SKM-1 (cell line): Measurements from ENCODE around the gene DCXR.

Experiments used
- DNase-seq: peaks from one replicate; lab custom pipeline; 2025; ENCODE audit not compliant: unreplicated experiment; lab: John Stamatoyannopoulos, UW

DCXR gene

GRCh38 chr17:81999587-81999975, 37.9 kb downstream of the DCXR start:
- DNase-seq: no peak

DNA sequence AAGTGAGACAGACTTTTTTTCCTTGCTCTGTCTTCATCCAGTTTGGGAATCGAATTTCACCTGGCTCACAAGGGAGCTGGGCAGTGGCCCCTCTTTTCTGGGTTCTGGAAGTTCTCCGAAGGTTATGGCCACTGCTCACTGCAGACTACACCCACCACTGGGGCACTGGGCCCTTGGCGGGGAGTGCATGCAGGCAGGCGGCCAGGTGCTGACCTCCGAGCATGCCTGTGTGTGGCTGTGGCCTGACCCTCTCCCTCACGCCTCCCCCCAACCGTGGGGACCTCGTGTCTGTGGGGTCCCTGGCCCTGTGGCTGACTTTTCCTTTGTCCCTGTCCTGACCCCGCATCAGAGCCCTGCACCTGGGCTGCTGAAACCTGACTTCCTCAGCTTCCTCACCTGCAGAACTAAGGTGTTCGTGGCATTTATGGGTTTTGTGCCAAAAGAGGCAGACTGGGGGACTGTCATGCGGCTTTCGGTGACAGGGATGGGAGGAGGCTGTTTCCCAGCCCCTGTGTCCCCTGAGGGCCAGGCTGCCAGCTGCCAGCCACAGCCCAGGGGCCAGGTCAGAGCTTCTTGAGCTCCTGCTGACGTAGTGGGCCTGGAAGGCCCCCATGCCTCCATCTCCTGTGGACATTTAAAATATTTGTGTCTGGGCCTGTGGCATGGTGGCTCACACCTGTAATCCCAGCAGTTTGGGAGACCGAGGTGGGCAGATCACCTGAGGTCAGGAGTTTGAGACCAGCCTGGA, 38.6 kb downstream of the DCXR start:
- no peak for DNase-seq

DNA sequence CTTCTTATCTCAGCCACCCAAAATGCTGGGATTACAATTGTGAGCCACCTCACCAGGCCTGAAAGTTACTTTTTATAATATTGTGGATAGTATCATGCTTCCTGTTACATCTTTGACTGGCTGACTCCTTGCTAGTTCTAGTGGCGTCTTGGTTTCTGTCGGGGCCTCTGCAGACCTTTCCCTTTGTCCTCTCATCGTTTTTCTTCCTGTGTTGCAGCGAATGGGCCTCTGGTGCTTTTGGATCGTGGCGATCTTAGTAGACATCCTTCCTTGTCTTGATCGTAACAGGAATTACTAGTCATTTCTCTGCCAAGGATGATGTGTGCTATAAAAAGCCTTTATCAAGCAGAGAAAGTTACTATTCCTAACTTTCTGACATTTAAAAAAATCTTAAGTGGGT, 39.3 kb downstream of the DCXR start:
- no peak for DNase-seq

DNA sequence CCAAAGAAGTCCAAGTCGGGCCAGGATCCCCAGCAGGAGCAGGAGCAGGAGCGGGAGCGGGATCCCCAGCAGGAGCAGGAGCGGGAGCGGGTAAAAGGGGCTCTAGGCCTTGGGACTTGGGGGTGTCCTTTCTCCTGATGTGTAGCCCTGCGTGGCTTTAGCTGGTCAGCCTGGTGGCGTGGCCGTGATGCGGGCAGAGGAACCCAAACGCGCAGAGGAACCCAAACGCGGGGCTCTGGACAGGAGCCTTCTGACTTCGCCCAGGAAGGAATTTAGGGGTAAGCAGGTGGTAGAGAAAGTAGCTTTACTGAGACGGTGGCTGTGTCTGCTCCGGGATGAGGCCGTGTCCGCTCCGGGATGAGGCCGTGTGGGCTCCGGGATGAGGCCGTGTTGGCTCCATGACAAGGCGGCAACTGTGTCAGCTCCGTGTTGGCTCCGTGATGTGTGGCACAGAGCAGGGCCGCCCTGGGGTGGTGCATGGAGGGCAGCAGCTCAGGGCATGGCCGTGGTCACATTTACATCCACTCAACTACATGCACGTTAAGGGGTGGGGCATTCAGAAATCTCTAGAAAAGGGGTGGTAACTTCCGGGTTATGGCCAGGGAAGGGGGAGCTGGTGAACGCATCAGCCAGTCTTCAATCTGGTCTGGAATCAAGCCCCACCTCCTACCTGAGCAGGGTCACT, 40.6 kb downstream of the DCXR start:
- DNase-seq: no peak

DNA sequence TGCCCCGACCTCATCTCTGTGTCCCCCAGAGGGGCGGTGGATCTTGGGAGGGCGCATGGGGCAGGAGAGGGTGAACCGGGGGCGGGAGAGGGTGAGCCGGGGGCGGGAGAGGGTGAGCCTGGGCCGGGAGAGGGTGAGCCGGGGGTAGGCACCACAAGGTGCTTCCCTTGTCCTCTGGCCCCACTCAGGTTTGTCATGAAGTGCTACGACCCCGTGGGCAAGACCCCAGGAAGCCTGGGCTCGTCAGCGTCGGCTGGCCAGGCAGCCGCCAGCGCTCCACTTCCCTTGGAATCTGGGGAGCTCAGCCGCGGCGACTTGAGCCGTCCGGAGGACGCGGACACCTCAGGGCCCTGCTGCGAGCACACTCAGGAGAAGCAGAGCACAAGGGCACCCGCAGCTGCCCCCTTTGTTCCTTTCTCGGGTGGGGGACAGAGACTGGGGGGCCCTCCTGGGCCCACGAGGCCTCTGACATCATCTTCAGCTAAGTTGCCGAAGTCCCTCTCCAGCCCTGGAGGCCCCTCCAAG, 41.2 kb downstream of the DCXR start:
- no peak for DNase-seq

GRCh38 chr17:81995463-81996231, 41.9 kb downstream of the DCXR start:
- no peak for DNase-seq

DNA sequence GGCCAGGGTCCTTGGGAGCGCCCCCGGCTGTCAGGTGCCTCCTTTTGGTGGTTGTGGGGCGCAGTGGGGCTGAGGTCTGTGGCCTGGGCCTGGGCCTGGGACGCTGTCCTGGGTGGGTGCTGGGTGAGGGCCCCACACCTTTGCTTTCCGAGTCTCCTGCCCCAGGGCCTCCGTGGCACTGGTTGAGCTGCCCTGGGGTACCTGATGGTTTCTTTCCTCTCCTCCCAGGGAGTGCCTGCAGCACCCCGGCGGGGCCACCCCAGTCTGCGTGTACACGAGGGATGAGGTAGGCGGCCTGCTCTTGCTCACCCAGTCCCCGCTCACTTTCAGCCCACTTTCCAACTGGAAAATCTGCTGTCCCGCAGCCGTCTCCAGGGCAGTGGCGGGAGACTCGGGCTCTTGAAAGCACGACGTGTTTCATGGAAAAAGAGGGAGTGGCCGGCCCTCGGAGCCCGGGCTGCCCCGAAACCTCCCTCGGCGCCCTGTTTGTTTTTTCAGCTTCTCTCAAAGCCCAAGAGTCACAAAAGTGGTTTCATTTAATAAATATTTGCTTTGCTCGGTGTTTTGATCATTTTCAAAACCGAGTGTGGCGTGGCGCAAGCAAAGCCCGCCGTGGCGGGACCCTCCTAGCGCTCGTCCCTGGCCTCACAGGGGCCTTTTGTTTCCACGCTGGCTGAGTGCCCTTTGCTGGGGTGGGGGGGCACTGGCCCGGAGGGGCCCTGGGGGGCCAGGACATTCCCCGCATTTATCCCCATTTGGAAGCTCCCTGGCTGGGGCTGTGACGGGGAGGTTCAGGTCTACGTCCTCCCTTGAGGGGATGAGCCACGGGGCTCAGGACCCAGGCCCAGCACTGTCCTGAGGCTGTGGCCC, 42.7 kb downstream of the DCXR start:
- no peak for DNase-seq

DNA sequence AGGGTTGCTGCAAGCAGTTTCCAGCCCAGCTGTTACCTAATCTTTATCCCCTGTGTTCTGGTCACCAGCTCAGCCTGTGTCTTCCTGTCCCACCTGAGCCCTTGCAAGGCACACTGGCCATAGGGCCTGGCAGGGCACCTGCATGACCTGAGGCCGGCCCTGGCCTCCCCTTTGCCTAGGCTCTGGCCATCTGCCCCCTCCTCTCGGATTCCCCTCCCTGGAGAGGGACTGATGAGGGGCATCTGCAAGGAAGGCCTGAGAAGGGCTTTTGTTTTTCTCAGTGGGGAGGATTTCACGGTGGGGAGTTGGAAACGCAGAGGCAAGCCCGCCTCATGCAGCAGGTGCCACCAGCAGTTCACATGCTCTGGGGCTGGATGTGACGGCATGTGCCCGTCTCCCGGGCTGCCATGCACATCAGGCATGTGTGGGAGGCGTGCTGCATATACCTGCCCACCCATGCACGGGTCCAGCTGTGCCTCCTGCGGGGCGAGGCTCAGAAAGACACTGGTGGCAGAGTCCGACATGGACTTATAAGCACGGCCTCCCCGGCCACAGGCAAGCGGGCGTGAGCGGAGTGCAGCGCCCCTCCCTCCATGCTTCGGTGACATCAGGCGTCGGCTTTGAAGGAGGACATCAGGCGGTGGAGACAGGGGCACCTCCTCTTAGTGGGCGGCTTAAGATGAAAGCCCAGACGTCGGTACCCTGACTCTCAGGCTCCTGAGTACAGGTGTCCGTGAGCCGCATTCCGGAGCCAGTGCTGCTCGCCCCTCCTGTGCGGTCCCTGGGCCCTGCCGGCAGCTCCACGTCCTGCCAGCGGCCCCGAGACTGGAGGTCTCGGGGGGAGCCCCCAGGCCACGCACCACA, 43.5 kb downstream of the DCXR start:
- DNase-seq: no peak

DNA sequence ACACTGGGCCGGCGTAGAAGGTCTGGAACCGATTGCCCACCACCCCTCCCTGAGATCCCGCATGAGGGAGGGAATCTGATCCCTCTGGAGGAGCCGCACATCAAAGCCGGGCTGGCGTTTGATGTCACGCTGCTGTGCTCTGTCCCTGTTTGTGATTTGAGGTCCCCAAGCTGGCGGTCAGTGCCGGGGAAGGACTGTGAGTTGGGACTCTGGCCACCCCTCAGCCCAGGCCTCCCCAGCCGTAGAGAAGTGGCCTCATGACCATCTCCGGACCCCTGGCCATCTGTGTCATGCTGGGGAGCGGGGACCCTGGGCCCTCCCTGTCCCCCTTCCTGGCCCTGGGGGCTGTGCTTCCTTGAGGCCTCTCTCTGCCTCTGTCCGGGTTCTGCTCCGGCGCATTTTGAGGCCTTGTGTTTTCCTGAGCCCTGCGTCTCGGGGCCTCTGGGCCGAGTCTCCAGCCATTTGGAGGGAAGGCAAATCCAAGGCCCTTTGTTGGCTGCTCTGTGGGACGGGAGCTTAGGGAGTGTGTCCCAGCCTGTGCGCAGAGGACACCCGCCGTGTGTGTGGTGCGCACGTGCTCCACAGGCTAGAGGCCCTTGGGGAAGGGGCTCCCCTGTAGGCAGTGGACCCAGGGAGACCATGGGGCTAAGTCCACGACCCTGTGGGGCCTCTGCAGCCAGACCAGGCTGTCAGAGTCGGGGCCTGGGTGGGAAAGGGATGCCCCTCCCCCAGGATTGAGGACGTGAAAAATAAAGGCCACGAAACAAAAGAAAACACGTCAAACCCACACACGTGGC, 45.0 kb downstream of the DCXR start:
- no peak for DNase-seq

GRCh38 chr17:81991684-81992305, 45.7 kb downstream of the DCXR start:
- no peak for DNase-seq

DNA sequence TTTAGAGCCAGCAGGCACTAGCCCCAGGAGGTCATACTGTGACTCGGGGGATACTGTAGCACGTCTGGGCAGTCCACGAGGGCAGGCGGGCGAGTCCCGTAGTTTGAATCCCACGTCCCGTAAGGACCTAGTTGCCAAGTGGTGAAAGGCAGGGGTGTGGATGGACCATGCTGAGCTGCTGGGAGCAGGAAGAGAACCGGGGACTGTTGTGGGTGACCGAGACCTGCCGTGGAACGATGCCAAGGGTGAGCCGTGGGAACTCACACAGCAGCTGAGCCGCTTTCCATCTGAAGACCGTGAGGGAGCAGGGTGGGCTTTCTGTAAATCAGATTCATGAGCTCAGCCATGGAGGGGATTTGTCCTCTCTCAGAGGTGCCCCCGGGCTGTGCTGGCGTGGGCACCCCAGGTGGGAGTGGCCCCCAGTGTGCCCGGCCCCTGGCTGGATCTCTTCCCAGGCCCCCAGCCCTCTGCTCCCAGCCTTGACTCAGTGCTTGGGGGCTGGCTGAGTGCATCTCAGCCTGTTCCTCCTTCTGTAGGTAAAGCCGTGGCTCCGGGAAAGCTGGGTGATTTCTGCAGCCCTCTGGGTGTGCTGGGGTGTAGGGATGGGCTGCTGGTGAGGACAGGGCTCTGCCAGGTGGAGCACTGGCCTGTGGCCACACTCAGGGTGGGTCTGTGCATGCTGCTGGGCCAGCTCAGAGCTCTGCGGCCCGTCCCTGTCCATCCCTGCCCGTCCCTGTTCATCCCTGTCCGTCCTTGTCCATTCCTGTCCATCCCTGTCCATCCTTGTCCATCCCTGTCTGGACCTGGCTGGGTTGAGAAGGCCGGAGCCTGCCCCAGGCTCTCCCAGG, 46.4 kb downstream of the DCXR start:
- DNase-seq: no peak

GRCh38 chr17:81987161-81987770, 50.2 kb downstream of the DCXR start:
- no peak for DNase-seq

GRCh38 chr17:81986606-81987005, 50.9 kb downstream of the DCXR start:
- DNase-seq: no peak
